Retinal pigment epithelial cell (primary cell): ENCODE data around the gene ARSA.
A peak's percentile ranks its signal among the peaks of the same experiment; 100 is the strongest.

Experiments used
- DNase-seq: peaks from one replicate; pipeline ENCODE4 v3.0.0-alpha.2; 2010; ENCODE audit warnings: low read depth
- H3K4me3 ChIP-seq: 2 replicates; pipeline ENCODE4 v1.5.1; 2011; ENCODE audit warnings: mild to moderate bottlenecking, low read length, control low read depth, moderate library complexity
- TF ChIP-seq, protein P1 (sequence below): conservative IDR thresholded peaks from 2 replicates; pipeline ENCODE4 v1.5.1; 2011; ENCODE audit warnings: low read depth, low read length, control low read depth, inconsistent platforms

ARSA gene

DNA sequence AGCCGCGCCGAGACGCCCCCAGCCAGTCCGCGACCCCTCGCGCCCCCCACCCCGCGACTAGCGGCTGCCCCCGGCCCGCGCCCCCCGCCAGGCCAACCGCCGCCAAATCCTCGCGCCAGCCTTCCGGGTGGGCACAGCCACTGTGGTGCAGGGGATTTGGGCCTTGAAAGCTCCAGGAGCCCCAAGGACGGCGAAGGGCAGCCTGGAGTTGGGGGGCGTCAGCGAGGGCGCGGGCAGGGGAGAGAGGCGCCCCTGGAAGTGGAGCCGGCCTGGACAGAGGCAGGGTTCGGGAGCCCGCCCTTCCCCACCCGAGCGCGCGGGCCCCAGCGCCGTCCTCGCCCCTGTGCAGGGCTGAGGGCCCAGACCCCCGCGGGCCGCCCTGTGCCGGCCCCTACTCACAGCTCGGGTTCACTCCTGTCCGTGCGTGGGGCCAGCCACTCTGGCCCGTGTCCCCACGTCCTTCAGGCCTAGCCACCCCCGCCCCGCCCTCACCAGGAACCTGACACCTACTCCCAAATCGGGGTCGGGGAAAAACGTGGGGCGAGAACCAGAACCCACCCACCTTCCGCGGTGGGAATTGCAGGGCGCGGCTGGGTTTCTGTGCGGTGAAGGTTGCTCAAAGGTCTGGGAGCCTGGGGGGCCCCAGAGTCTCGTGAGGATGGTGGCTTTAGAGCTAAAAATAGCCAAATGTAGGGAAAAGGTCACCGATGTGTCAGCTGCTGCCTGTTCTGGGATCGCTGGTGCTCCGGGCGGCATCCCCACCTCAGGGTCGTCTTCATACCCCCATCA lies 49.8 kb downstream of the ARSA start, which contains the start of gene CPT1B:
CPT1B (minus strand) TSS at position 441 of the 789 bp plus-strand sequence. CDS start 512 bp downstream, outside the sequence.
- no peak for DNase-seq
- TF ChIP-seq, protein P1, sequence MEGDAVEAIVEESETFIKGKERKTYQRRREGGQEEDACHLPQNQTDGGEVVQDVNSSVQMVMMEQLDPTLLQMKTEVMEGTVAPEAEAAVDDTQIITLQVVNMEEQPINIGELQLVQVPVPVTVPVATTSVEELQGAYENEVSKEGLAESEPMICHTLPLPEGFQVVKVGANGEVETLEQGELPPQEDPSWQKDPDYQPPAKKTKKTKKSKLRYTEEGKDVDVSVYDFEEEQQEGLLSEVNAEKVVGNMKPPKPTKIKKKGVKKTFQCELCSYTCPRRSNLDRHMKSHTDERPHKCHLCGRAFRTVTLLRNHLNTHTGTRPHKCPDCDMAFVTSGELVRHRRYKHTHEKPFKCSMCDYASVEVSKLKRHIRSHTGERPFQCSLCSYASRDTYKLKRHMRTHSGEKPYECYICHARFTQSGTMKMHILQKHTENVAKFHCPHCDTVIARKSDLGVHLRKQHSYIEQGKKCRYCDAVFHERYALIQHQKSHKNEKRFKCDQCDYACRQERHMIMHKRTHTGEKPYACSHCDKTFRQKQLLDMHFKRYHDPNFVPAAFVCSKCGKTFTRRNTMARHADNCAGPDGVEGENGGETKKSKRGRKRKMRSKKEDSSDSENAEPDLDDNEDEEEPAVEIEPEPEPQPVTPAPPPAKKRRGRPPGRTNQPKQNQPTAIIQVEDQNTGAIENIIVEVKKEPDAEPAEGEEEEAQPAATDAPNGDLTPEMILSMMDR: peak; percentile 25
- H3K4me3 ChIP-seq: no peak within 1 kb of the TSS

DNA sequence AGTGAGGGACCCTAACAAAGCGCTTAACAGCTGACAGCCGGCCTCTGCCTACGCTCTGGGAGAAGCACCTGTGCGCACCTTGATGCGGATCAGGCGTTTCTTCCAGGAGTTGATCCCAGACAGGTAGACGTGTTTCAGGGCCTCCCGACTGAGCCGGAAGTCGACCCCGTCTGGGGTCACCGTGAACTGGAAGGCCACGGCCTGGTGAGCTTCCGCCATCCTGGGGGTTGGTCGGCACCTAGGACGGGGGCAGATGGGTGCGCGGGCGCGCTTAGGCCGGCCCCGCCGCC lies 50.3 kb downstream of the ARSA start:
- no peak overlapping the region for H3K4me3 ChIP-seq
- TF ChIP-seq, protein P1: no peak
- DNase-seq: no peak

DNA sequence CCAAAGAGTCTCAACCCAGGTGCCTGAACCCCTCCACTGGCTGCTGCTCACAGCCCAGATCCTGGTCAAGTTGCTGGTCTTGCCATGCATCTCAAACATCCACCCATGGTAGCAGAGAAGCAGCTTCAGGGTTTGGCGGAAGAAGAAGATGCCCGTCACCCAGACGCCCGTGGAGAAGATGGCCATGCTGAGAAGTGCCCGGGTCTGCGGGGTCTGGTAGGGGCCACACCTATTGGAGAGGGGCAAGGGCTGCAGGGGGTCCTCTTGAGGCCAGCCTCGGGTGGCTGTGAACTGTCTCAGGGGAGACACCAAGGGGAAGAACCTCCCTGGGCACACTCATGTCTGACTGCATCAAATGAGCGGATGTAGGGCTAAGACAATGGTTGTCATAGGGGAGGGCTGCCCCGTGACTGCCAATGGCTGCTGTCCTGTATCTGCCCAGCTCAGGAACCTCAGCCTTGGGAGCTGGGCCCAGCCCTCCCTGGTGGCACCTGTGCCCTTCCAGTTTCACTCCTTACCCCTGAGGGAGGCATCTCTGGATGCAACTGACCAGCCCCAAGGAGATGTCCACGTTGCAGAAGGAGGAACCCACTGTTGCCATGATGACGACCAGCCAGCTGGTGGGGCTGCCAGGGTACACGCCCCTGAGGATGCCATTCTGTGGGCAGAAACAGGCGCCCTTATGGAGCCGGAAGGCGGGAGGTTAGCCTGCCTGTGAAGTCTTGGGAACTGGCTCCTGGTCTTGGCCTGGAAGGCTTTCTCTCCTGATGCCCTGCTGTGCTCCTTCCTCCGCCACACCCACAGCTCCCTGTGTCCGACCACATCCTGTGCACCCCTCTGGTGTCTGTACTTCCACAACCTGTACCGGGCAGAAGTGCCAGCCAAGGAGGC lies 50.9 kb downstream of the ARSA start:
- TF ChIP-seq, protein P1: no peak
- no peak overlapping the region for H3K4me3 ChIP-seq
- DNase-seq: no peak

DNA sequence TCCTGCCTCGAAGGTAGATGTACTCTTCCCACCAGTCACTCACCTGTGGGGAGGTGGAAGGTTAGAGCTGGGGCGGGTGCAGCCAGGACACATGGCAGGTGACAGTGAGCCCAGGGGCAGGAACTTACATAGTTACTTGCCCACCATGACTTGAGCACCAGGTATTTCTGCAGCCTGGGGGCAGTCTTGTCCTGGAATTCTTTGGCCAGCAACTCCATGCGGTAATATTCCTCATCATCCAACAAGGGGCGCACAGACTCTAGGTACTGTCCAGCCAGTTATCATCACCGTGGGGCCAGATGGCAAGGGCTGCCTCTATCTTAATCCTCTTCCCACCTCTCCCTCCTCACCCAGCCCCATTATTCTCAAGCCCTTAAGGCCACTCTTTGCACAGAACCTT lies 51.9 kb downstream of the ARSA start:
- TF ChIP-seq, protein P1: peak; percentile 52
- DNase-seq: no peak
- H3K4me3 ChIP-seq: no peak overlapping the region

DNA sequence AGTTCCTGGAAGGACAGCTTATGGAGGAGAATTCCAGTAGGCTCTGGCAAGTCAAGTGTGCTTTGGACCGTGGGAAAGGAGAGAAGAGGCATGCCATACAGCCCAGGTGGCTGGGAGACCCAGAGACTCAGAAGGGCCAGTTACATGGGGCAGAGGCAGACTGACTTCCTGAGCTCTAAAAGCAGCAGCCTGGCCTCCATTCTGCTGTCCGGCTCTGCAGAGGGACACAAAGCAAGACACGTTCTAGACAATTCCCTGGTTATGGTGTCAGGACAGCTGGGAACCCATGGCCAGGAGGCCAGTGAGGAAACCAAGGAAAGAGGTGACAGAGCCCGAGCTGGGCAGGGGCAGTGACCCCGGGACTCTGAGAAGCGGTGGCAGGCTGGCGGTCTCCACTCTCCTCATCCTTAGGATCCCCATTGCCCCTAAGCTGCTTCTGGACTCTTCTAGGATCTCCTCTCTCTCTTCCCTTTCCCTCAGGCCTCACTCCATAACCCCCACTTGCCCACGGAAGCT lies 52.5 kb downstream of the ARSA start:
- no peak for DNase-seq
- no peak overlapping the region for H3K4me3 ChIP-seq
- TF ChIP-seq, protein P1: no peak
